Liver (tissue), 9 donors: ENCODE results near the gene PDZD2. TPM values are rescaled to one million over a fixed set of nuclear protein-coding genes. Genes with fewer than 3 reads are reported as not detected.
A peak's percentile ranks its signal among the peaks of the same experiment; 100 is the strongest.

ENCODE experiments used
- DNase-seq: peaks from one replicate; pipeline ENCODE4 v3.0.0-alpha.2; 2017; ENCODE audit warnings: low spot score
- H3K27ac ChIP-seq, 2 donors: one replicate each; pipeline ENCODE4 v1.7.0; 2013; ENCODE audit warnings: inconsistent platforms in 2 of 2, low read length in 2 of 2, control low read depth in 1 of 2, low read depth in 1 of 2, mild to moderate bottlenecking in 1 of 2
- H3K27me3 ChIP-seq, 4 donors: one replicate each; pipeline versions ENCODE4 v1.6.1 to v1.7.0; 2013; ENCODE audit warnings: low read length in 3 of 4, inconsistent platforms in 1 of 4, mild to moderate bottlenecking in 1 of 4, moderate library complexity in 1 of 4; ENCODE audit not compliant: control insufficient read depth in 4 of 4, insufficient read depth in 4 of 4
- H3K36me3 ChIP-seq, 4 donors: one replicate each; pipeline versions ENCODE4 v1.6.1 to v1.7.0; 2013; ENCODE audit warnings: low read length in 3 of 4, mild to moderate bottlenecking in 3 of 4, low read depth in 1 of 4, moderate library complexity in 1 of 4; ENCODE audit not compliant: control insufficient read depth in 4 of 4, insufficient read depth in 3 of 4
- H3K4me1 ChIP-seq, 4 donors: one replicate each; pipeline versions ENCODE4 v1.6.1 to v1.7.0; 2013; ENCODE audit warnings: low read length in 3 of 4, mild to moderate bottlenecking in 3 of 4, moderate library complexity in 1 of 4; ENCODE audit not compliant: control insufficient read depth in 4 of 4, insufficient read depth in 4 of 4
- H3K4me3 ChIP-seq, 3 donors: one replicate each; pipeline versions ENCODE4 v1.6.1 to v1.7.0; 2013; ENCODE audit warnings: low read length in 3 of 3, control low read depth in 1 of 3, low read depth in 1 of 3, mild to moderate bottlenecking in 1 of 3
- H3K9ac ChIP-seq, 2 donors: one replicate each; pipeline ENCODE4 v1.7.0; 2013; ENCODE audit warnings: low read length in 2 of 2, mild to moderate bottlenecking in 2 of 2, moderate library complexity in 2 of 2, control low read depth in 1 of 2, low read depth in 1 of 2
- H3K9me3 ChIP-seq, 4 donors: one replicate each; pipeline versions ENCODE4 v1.6.1 to v1.7.0; 2013; ENCODE audit warnings: low read length in 3 of 4; ENCODE audit not compliant: control insufficient read depth in 4 of 4
- EGR1 ChIP-seq, 2 donors: IDR thresholded peaks; 2 replicates each; pipeline ENCODE4 v1.6.1; 2016 to 2018; ENCODE audit warnings: antibody characterized with exemption in 2 of 2, low read depth in 2 of 2
- FOXA1 ChIP-seq: IDR thresholded peaks from 2 replicates; pipeline ENCODE4 v1.6.1; 2016; ENCODE audit warnings: antibody characterized with exemption
- FOXA2 ChIP-seq: IDR thresholded peaks from 2 replicates; pipeline ENCODE4 v1.6.1; 2016; ENCODE audit warnings: antibody characterized with exemption
- GABPA ChIP-seq, 2 donors: IDR thresholded peaks in 1 of 2; conservative IDR thresholded peaks in 1 of 2; 2 replicates each; pipeline ENCODE4 v1.6.1; 2016; ENCODE audit warnings: antibody characterized with exemption in 2 of 2, mild to moderate bottlenecking in 1 of 2, moderate library complexity in 1 of 2
- HNF4A ChIP-seq, 2 donors: conservative IDR thresholded peaks; 2 replicates each; pipeline ENCODE4 v1.6.1; 2016; ENCODE audit warnings: antibody characterized with exemption in 2 of 2, mild to moderate bottlenecking in 2 of 2
- HNF4G ChIP-seq: IDR thresholded peaks from 2 replicates; pipeline ENCODE4 v1.6.1; 2016; ENCODE audit warnings: antibody characterized with exemption
- JUND ChIP-seq, 2 donors: IDR thresholded peaks; 2 replicates each; pipeline ENCODE4 v1.6.1; 2016; ENCODE audit warnings: antibody characterized with exemption in 2 of 2
- RAD21 ChIP-seq, 2 donors: IDR thresholded peaks; 2 replicates each; pipeline ENCODE4 v1.6.1; 2016; ENCODE audit warnings: antibody characterized with exemption in 2 of 2, mild to moderate bottlenecking in 2 of 2
- RXRA ChIP-seq, 2 donors: IDR thresholded peaks; 2 replicates each; pipeline ENCODE4 v1.6.1; 2017 to 2018; ENCODE audit warnings: antibody characterized with exemption in 2 of 2, mild to moderate bottlenecking in 1 of 2
- SP1 ChIP-seq: IDR thresholded peaks from 2 replicates; pipeline ENCODE4 v1.6.1; 2018; ENCODE audit warnings: antibody characterized with exemption, mild to moderate bottlenecking
- TAF1 ChIP-seq: conservative IDR thresholded peaks from 2 replicates; pipeline ENCODE4 v1.6.1; 2016; ENCODE audit warnings: antibody characterized with exemption, mild to moderate bottlenecking
- YY1 ChIP-seq: IDR thresholded peaks from 2 replicates; pipeline ENCODE4 v1.6.1; 2016; ENCODE audit warnings: antibody characterized with exemption, mild to moderate bottlenecking
- WGBS: extraction: QIAGEN DNeasy Blood & Tissue Kit; methylation state at CpG from one replicate; pipeline ENCODE4 v1.1.7; 2013; 5-methylcytosine and 5-hydroxymethylcytosine counted together
- polyA plus RNA-seq, 2 donors: library from polyadenylated mRNA; stranded (reverse) in 1 of 2; unstranded in 1 of 2; fragments of 200-250 nt in 1 of 2; fragments of >200 nt in 1 of 2; fragmentation: Nextera tagmentation in 1 of 2; extraction: Ambion mirVana in 1 of 2; gene quantifications; one replicate each; pipeline versions ENCODE4 v1.2.1 to v1.2.3, GENCODE V29; 2013 to 2015
- total RNA-seq, 2 donors: library from RNA; depleted of rRNA; stranded (reverse); fragments of >200 nt; gene quantifications; one replicate each; pipeline ENCODE4 v1.2.3, GENCODE V29; 2014
- TF ChIP-seq, protein P1 (sequence below): IDR thresholded peaks from 2 replicates; pipeline ENCODE4 v1.6.1; 2016; ENCODE audit warnings: antibody characterized with exemption
- TF ChIP-seq, protein P2 (sequence below): fragments of 150-350 bp; IDR thresholded peaks from 2 replicates; pipeline ENCODE4 v1.5.1; 2017; ENCODE audit warnings: improper control_type of control experiment, low read depth, low read length; ENCODE audit not compliant: missing input control
- TF ChIP-seq, protein P3 (sequence below): IDR thresholded peaks from 2 replicates; pipeline ENCODE4 v1.6.1; 2016; ENCODE audit warnings: antibody characterized with exemption
- TF ChIP-seq, protein P4 (sequence below): IDR thresholded peaks from 2 replicates; pipeline ENCODE4 v1.6.1; 2016; ENCODE audit warnings: antibody characterized with exemption
- donor health status: healthy.
- donor health status: healthy.
- donor health status: healthy.
- donor health status: healthy.
- donor health status: healthy.

The PDZD2 gene
- total and polyA plus RNA-seq, 4 donors = 0.27 to 1.1 (median 0.54) TPM

DNA sequence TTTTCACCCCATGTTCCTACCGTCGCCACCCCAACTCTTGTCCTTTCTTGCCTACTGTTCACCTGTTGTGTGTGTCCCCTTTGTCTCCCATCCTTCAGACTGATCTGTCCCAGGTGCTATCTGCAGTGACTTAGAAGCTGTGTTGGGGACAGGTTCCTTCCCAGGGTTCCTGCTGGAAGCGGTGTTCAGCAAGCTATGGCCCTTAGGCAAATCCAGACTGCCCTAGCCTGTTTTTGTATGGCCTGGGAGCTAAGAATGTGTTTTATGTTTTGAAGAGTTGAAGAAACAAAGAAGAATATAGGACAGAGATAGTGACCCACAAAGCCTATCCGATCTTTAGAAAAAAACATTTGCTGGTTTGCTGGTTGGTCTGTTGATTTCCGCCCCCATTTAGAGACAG lies 298.8 kb downstream of the PDZD2 start:
- 82% methylated on average over 5 of the region's 5 CpGs for WGBS
- Histone ChIP-seq H3K9ac (no peak overlapping the region), H3K4me3 (no peak overlapping the region), H3K27me3 (no peaks in the 10 kb centered on the region), H3K9me3 (no peaks in the 10 kb centered on the region), H3K27ac (no peak overlapping the region), H3K36me3 (no peaks in the 10 kb centered on the region), H3K4me1 (no peaks in the 10 kb centered on the region)
- no peak for DNase-seq
- TF ChIP-seq, protein P1, sequence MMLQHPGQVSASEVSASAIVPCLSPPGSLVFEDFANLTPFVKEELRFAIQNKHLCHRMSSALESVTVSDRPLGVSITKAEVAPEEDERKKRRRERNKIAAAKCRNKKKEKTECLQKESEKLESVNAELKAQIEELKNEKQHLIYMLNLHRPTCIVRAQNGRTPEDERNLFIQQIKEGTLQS = no peak
- no peak for TF ChIP-seq TAF1
- TF ChIP-seq FOXA2 = no peak
- no peak for TF ChIP-seq HNF4A (conservative IDR thresholded peaks at IDR 0.05)
- no peak for TF ChIP-seq HNF4G
- TF ChIP-seq EGR1 (IDR thresholded peaks at IDR 0.05; ENCODE audit: low read depth in 2 of 2) = no peak

DNA sequence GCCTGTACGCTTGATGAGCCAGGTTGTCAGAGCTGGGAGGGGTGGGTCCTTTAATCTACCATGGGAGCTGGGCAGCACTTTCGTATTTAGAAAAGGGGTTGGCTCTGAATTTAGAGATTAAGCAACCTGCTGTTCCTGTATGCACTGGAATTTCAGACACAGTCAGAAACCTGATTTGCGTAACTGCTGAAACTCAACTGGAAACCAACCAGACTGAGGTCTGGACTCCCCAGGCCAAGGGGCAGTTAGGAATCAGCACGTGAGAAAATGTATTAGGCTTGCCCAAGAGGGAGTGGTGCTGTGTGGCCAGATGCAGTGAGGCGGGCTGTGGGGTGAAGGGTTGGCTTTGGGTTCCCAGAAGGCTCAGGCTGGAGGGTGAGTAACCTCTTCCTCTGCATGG lies 300.2 kb downstream of the PDZD2 start:
- WGBS = 79% methylated on average over 5 of the region's 5 CpGs
- Histone ChIP-seq H3K36me3 (no peaks in the 10 kb centered on the region), H3K27ac (no peak overlapping the region), H3K27me3 (no peaks in the 10 kb centered on the region), H3K9me3 (no peaks in the 10 kb centered on the region), H3K4me3 (no peak overlapping the region), H3K4me1 (no peaks in the 10 kb centered on the region), H3K9ac (no peak overlapping the region)
- no peak for DNase-seq
- no peak for TF ChIP-seq SP1
- TF ChIP-seq HNF4G = no peak
- TF ChIP-seq HNF4A (conservative IDR thresholded peaks at IDR 0.05) = peak in 1 of 2 donors; percentile 31
- peak; percentile 22 for TF ChIP-seq YY1

DNA sequence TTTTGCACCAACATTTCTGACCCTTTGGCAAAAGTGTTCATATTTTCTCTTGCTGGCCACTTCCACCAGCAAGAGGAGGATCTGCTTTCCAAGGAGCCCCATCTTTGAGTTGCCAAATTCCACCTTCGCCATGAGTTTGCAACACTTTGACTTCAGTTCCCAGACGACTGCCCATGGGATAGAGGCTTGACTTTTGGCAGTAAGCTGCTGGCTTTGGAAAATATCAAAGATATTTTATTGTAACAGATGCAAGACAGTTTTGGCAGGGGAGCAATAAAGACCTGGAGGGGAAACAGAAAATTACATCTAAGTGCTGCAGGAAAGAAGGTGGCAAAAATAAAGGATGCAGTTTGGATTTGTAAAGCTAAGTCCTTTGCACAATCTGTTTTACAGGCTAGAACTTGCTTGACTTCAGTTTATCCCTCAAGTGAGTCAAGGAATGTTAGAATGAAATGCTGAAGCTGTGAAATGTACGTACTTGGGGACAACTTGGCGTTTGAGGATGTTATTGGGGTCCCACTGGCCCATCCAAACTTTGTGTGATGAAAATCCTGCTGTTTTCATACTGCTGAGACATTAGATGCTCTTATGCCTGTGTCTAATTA lies 302.3 kb downstream of the PDZD2 start:
- Histone ChIP-seq H3K9me3 (no peaks in the 10 kb centered on the region), H3K27me3 (no peaks in the 10 kb centered on the region), H3K4me1 (no peaks in the 10 kb centered on the region), H3K9ac (no peak overlapping the region), H3K36me3 (no peaks in the 10 kb centered on the region), H3K27ac (no peak overlapping the region), H3K4me3 (no peak overlapping the region)
- no peak for DNase-seq
- TF ChIP-seq RXRA (IDR thresholded peaks at IDR 0.05) = no peak
- TF ChIP-seq TAF1 = no peak
- TF ChIP-seq, protein P2, sequence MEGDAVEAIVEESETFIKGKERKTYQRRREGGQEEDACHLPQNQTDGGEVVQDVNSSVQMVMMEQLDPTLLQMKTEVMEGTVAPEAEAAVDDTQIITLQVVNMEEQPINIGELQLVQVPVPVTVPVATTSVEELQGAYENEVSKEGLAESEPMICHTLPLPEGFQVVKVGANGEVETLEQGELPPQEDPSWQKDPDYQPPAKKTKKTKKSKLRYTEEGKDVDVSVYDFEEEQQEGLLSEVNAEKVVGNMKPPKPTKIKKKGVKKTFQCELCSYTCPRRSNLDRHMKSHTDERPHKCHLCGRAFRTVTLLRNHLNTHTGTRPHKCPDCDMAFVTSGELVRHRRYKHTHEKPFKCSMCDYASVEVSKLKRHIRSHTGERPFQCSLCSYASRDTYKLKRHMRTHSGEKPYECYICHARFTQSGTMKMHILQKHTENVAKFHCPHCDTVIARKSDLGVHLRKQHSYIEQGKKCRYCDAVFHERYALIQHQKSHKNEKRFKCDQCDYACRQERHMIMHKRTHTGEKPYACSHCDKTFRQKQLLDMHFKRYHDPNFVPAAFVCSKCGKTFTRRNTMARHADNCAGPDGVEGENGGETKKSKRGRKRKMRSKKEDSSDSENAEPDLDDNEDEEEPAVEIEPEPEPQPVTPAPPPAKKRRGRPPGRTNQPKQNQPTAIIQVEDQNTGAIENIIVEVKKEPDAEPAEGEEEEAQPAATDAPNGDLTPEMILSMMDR = no peak
- TF ChIP-seq FOXA1 = no peak
- no peak for TF ChIP-seq HNF4A (conservative IDR thresholded peaks at IDR 0.05)
- no peak for TF ChIP-seq JUND (IDR thresholded peaks at IDR 0.05)
- TF ChIP-seq, protein P3, sequence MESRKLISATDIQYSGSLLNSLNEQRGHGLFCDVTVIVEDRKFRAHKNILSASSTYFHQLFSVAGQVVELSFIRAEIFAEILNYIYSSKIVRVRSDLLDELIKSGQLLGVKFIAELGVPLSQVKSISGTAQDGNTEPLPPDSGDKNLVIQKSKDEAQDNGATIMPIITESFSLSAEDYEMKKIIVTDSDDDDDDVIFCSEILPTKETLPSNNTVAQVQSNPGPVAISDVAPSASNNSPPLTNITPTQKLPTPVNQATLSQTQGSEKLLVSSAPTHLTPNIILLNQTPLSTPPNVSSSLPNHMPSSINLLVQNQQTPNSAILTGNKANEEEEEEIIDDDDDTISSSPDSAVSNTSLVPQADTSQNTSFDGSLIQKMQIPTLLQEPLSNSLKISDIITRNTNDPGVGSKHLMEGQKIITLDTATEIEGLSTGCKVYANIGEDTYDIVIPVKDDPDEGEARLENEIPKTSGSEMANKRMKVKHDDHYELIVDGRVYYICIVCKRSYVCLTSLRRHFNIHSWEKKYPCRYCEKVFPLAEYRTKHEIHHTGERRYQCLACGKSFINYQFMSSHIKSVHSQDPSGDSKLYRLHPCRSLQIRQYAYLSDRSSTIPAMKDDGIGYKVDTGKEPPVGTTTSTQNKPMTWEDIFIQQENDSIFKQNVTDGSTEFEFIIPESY = no peak
- no peak for TF ChIP-seq YY1
- TF ChIP-seq HNF4G = no peak
- TF ChIP-seq, protein P4, sequence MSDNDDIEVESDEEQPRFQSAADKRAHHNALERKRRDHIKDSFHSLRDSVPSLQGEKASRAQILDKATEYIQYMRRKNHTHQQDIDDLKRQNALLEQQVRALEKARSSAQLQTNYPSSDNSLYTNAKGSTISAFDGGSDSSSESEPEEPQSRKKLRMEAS = no peak
- TF ChIP-seq GABPA (IDR thresholded peaks at IDR 0.05 in 1 of 2, conservative IDR thresholded peaks at IDR 0.05 in 1 of 2) = no peak
- TF ChIP-seq RAD21 (IDR thresholded peaks at IDR 0.05) = no peak
- WGBS = 81% methylated on average over 4 of the region's 4 CpGs
